D341Med (cell line): ENCODE results near the gene DRC1.
A peak's percentile ranks its signal among the peaks of the same experiment; 100 is the strongest.

Experiments
- DNase-seq: peaks from one replicate; pipeline ENCODE4 v3.0.0; 2012; ENCODE audit warnings: low spot score

Gene DRC1

DNA sequence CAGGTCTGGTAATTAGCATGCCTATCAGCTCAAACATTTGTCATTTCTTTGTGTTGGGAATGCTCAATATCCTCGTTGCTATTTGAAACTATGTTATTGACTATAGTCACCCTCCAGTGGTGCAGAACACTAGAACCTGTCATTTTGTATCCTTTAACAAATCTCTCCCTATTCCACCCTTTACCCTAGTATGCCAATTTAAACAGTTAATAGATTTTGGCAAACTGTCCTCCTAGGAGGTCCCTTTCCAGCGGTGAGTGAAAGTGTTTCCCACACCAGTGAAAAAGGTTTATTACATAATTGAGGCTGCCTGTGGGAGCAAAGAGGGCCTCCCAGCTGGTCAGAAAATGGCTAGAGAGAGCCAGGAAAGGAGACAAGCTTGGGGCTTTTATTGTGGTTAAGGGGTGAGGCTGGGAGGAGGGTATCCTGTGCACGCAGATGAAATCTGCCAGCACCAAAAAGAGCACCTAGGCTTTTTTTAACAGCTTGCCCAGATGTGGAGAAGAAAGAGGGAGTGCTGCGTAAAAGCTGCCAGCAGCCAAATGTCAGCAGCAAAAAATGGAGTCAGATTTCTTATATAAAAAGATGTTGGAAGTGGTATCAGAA lies 1.8 kb upstream of the DRC1 start:
- no peak for DNase-seq

DNA sequence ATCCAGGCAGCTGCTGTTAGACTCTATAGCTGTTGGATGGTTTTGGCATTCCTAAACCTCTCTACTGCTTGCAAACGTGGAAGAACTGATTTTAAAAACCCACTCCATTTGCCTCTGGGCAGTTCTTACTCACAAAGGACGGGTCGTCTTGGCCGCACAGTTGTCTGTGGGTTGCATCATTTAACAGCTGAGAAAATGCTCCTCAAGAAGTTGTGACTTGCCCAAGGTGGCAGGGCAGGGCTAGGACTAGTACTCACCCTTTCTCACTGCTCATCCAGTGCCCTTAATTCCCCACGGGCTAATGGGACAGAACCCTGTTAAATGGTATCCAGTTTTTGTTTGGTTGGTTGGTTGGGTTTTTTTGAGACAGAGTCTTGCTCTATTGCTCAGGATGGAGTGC lies 997 bp upstream of the DRC1 start:
- no peak for DNase-seq

DNA sequence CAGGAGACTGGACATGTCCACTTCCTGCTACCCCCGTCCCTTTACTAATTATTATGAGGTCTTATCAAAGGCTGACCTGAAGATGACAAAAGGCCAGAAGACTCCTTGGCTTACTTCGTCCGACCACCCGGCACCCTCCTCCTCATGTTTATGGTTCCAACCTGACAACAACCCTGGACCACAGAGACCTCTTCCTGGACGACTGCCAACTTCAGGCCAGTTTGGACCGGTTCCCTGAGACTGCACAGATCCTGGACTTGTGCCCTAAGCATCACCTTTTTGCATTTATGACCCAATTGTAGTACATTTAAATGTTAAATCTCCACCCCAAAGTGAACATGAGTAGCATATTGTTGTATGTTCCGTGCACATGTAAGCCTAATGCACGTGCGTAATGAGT lies 5.8 kb downstream of the DRC1 start:
- no peak for DNase-seq

DNA sequence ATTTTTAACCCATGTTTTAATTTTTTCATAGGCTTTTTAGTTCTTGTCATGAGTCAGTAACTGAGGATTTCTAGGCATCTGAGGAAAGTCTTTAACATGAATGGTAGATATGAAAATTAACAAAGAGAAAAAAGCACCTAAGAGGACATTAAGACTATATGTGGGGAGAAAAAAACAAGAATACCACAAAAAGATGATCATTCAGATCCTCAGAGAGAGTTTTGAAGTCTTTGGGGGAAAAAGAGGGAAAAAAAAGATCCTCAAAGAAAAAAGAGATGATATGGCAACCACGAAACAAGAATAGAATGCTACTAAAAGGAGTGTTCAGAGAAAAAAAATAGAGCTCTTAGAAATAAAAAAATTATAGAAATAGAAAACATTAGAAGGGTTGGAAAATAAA lies 8.1 kb downstream of the DRC1 start:
- no peak for DNase-seq

DNA sequence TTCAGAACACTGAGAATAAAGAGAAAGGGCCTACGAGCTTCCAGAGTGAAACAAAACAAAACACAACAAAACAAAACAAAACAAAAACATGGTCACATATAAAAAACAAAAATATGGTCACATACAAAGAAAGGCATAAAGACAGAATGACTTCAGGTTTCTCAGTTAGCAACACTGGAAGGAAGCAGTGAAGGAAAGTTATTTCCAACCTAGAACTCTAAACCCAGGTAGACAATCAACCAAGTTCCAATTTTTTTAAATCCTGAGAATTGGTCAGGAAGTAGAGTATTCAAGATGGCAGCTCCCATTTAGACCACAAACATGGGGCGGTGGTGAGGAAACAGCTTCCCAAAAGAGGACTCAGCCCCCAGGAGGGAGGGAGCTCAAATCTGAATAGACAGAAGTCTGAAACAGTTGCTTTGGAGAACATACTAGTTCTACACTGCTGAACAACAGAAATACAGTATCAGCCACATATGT lies 9.1 kb downstream of the DRC1 start:
- DNase-seq: no peak

- no peak for DNase-seq
Observed at GRCh38 chr2:26411419-26411818, 9.7 kb downstream of the DRC1 start.

DNA sequence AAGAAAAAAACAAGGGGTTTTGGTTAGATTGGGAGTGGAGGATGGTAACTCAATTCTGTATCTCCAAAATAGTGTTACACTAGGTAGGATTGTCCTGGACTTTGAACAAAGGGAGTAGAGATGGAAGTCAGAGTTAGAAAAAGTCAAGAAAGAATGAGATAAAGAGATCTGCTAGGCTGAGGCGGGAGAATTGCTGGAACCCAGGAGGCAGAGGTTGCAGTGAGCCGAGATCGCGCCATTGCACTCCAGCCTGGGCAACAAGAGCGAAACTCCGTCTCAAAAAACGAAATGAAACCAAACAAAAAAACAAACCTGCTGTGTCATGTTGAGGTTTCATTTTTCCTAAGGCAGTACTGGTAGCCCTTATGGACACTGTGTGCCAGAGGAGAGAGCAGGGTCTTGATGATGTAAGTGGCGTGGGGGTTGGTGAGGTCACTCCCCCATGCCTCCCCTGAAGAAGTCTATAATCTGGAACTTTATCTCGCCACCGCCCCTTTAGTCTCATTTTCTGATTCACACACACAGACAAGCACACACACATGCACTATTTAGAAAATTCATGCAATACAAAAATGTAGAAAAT lies 10.5 kb downstream of the DRC1 start:
- no peak for DNase-seq

GRCh38 chr2:26414311-26414710 lies 12.6 kb downstream of the DRC1 start:
- DNase-seq: no peak

GRCh38 chr2:26421961-26422360 lies 20.2 kb downstream of the DRC1 start:
- DNase-seq: no peak

DNA sequence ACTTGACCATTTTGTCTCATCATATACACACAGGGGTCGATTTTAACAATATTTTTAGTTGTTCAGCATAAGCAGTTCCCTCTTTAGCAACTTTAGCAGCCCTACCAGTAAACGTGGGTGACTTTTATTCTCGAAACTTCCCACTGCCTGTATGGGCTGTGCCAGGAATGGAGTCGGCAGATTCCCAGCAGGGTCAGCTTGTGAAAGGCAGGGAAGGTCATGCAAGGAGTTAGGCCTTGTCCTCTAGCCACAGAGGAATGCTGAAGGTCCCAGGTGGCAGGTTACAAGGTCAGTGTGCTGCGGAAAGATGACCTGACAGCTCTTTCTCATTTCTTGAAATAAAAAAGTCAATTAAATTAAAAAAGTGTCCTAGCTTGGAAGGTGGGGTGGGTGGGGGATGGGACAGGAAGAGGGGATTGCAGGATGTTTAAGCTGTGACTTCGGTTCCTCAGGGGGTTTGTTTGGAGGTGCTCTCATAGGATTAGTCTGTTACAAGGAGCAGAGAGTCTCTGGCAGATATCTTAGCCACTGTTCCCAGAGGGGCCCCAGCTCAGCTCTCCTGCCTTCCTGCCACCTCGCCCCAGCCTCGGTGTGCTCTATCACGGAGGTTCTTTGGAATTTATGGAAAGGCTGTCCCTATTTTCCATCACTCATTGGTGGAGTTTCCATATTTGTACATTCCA lies 21.4 kb downstream of the DRC1 start:
- DNase-seq: no peak

- DNase-seq: no peak
Observed at GRCh38 chr2:26423750-26424149, 22.0 kb downstream of the DRC1 start.

DNA sequence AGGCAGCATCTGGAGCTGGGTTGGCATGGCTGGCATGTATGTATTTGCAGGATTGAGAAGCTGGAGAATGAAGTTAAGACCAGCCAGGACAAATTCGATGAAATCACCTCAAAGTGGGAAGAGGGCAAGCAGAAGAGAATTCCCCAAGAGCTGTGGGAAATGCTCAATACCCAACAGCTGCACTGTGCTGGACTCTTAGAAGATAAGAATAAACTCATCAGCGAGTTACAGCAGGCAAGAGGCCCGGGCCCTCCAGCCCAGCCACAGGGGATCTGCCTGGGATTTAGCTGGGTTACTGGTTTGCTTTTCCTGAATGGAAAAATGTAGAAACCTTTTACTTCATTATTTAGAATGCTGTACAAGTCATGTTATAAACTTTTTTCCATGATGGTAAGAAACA lies 22.5 kb downstream of the DRC1 start:
- no peak for DNase-seq

DNA sequence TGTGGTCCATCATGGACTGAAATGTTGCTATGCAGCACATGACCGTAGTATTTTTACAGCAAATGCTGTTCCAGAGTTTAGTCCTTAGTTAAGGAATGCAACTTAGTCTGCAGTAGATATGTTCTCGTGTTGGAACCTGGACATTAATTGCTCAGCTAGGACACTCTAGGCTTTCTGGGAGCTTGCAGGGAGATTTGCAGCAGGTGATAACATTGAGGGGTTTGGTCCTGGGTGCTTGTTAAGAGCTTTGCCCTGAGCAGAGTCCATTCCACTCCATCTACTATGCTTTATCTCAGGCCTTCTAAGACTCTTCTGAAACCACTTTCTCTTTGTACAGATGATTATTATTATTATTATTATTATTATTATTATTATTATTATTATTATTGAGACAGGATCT lies 27.1 kb downstream of the DRC1 start:
- no peak for DNase-seq

- DNase-seq: no peak
Observed at GRCh38 chr2:26429779-26430578, 28.3 kb downstream of the DRC1 start.

DNA sequence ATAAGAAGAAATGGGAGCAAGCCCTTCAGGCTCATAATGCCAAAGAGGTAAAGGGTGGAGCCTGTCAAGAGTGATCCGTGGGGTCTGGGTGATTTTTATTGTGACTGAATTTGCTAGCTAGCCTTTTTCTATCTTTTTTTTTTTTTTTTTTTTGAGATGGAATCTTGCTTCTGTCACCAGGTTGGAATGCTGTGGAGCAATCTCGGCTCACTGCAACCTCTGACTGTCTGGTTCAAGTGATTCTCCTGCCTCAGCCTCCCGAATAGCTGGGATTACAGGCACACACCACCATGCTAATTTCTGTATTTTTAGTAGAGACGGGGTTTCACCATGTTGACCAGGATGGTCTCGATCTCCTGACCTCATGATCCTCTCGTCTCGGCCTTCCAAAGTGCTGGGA lies 29.1 kb downstream of the DRC1 start:
- no peak for DNase-seq

- DNase-seq: no peak
Observed at GRCh38 chr2:26432363-26432762, 30.6 kb downstream of the DRC1 start.

- DNase-seq: no peak
Observed at GRCh38 chr2:26432859-26433258, 31.1 kb downstream of the DRC1 start.

- no peak for DNase-seq
Observed at GRCh38 chr2:26435106-26435505, 33.4 kb downstream of the DRC1 start.

DNA sequence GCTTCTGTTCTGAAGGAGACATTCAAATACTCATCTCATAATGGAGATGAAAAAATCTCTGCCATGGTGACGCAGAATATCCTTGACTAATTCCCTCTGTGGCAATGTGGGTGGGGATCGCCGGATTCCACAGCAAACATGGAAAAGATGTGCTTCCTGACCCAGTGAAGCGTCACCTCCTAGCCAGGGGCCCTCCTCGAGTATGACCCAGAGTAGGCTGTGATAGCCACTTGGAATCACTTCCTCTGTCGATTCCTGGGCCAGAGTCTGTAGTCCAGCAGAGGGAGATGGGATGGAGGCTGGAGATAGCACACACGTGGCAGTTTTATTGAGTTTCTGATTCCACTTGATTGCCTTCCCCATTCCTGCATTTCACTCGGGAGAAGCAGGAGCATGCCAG lies 36.8 kb downstream of the DRC1 start:
- DNase-seq: peak; percentile 59

DNA sequence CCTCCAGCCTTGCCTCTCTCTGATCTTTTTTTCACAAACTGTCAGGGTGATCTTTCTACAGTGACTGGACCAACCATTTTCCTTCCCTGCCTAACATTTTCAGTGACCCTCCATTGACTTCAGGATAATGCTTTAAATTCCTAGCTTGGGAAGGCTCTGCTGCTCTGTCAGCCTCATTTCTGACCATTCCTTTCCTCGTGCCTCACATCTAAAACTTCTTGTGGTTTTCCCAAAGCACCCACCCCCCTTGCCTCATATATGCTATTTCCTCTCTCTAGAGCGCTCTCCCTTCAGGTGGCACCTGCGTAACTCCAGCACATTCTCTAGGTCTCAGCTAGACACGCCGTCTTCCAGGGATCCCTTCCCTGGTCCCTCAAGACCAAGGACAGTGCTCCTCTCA lies 37.2 kb downstream of the DRC1 start:
- no peak for DNase-seq

GRCh38 chr2:26442301-26442700 lies 40.6 kb downstream of the DRC1 start:
- DNase-seq: no peak

- no peak for DNase-seq
Observed at GRCh38 chr2:26442707-26443106, 41.0 kb downstream of the DRC1 start.

GRCh38 chr2:26444236-26444635 lies 42.5 kb downstream of the DRC1 start:
- DNase-seq: peak; percentile 5
